Keratinocyte (primary cell): ENCODE measurements around the gene TP73. TPM values are rescaled to one million over a fixed set of nuclear protein-coding genes. Genes with fewer than 3 reads are reported as not detected.

Source experiments
- DNase-seq: peaks from one replicate; pipeline ENCODE4 v3.0.0-alpha.2; 2011; ENCODE audit warnings: low read depth, missing footprints, low spot score
- FAIRE-seq: peaks from 2 replicates; lab custom pipeline; 2011; peaks lifted over from hg19 to GRCh38; lab: Jason Lieb, UNC
- H2AFZ ChIP-seq: 2 replicates; pipeline ENCODE4 v1.6.0; 2012; ENCODE audit warnings: low read length, control low read depth, inconsistent platforms; ENCODE audit not compliant: control insufficient read depth
- H3K27ac ChIP-seq: 2 replicates; pipeline ENCODE4 v1.5.1; 2011; ENCODE audit warnings: low read length; ENCODE audit not compliant: control insufficient read depth, insufficient read depth
- H3K27me3 ChIP-seq: 3 replicates; pipeline ENCODE4 v1.6.0; 2011; ENCODE audit warnings: low read length; ENCODE audit not compliant: control insufficient read depth, insufficient read depth; ENCODE audit errors: extremely low read depth
- H3K36me3 ChIP-seq, 2 experiments: 2 replicates in 1 of 2; 3 replicates in 1 of 2; pipeline ENCODE4 v1.5.1; 2011; ENCODE audit warnings: low read length in 2 of 2, mild to moderate bottlenecking in 1 of 2; ENCODE audit not compliant: control insufficient read depth in 2 of 2, insufficient read depth in 2 of 2; ENCODE audit errors: extremely low read depth in 1 of 2
- H3K4me1 ChIP-seq: 3 replicates; pipeline ENCODE4 v1.5.1; 2011; ENCODE audit warnings: low read length; ENCODE audit not compliant: control insufficient read depth, insufficient read depth; ENCODE audit errors: extremely low read depth
- H3K4me2 ChIP-seq: 3 replicates; pipeline ENCODE4 v1.6.0; 2011; ENCODE audit warnings: low read depth, low read length; ENCODE audit not compliant: control insufficient read depth, insufficient read depth; ENCODE audit errors: extremely low read depth
- H3K4me3 ChIP-seq, 3 experiments: fragments of 200-600 bp in 1 of 3; sonication (generic) in 1 of 3; 2 replicates in 2 of 3; 3 replicates in 1 of 3; pipeline ENCODE4 v1.5.1; 2011 to 2016; ENCODE audit warnings: low read length in 3 of 3, mild to moderate bottlenecking in 3 of 3, control low read depth in 2 of 3, inconsistent platforms in 1 of 3, low read depth in 1 of 3, mixed read lengths in 1 of 3, mixed run types in 1 of 3, moderate library complexity in 1 of 3; ENCODE audit not compliant: control insufficient read depth in 2 of 3, insufficient read depth in 2 of 3; ENCODE audit errors: extremely low read depth in 1 of 3
- H3K79me2 ChIP-seq: 2 replicates; pipeline ENCODE4 v1.6.0; 2012; ENCODE audit warnings: low read length; ENCODE audit not compliant: control insufficient read depth, insufficient read depth
- H3K9ac ChIP-seq: 3 replicates; pipeline ENCODE4 v1.6.0; 2011; ENCODE audit warnings: low read length; ENCODE audit not compliant: control insufficient read depth, insufficient read depth; ENCODE audit errors: extremely low read depth
- H3K9me1 ChIP-seq: 3 replicates; pipeline ENCODE4 v1.6.0; 2011; ENCODE audit warnings: low read length; ENCODE audit not compliant: control insufficient read depth, insufficient read depth; ENCODE audit errors: extremely low read depth
- H3K9me3 ChIP-seq: 2 replicates; pipeline ENCODE4 v1.5.1; 2012; ENCODE audit warnings: low read depth, low read length; ENCODE audit not compliant: control insufficient read depth
- H4K20me1 ChIP-seq: 3 replicates; pipeline ENCODE4 v1.6.0; 2011; ENCODE audit warnings: low read length; ENCODE audit not compliant: control insufficient read depth, insufficient read depth; ENCODE audit errors: extremely low read depth
- EZH2 ChIP-seq: IDR thresholded peaks from one replicate; pipeline ENCODE4 v1.6.1; 2012; ENCODE audit warnings: inconsistent platforms, mild to moderate bottlenecking, low read length, moderate library complexity
- dilution Hi-C: fragments of 300-500 bp; cut with MboI; formaldehyde crosslinking; loops from one replicate; pipeline ENCODE4 v1.7.0; 2020; ENCODE audit warnings: low sequenced_read_pairs; ENCODE audit not compliant: extremely low pct_ligation_motif_present
- polyA plus RNA-seq, 5 experiments: library from polyadenylated mRNA; depleted of rRNA in 3 of 5; stranded (reverse) in 3 of 5; stranded (forward) in 1 of 5; unstranded in 1 of 5; fragments of >200 nt; gene quantifications; 1 replicate in 1 of 5; 2 replicates in 3 of 5; 3 replicates in 1 of 5; pipeline versions ENCODE4 v1.2.1 to v1.2.3, GENCODE V29; 2011 to 2012; ENCODE audit warnings: missing spikeins in 2 of 5, low read depth in 1 of 5, low replicate concordance in 1 of 5
- TF ChIP-seq, protein P1 (sequence below), 3 experiments: IDR thresholded peaks in 1 of 3; conservative IDR thresholded peaks in 1 of 3; optimal IDR thresholded peaks in 1 of 3; 2 replicates in 2 of 3; 3 replicates in 1 of 3; pipeline versions ENCODE3 to v1.5.1; 2011; ENCODE audit warnings: low read length in 3 of 3, mild to moderate bottlenecking in 3 of 3, moderate library complexity in 2 of 3, control low read depth in 1 of 3, inconsistent platforms in 1 of 3; ENCODE audit not compliant: insufficient read depth in 2 of 3; ENCODE audit errors: extremely low read depth in 1 of 3

The TP73 gene
- polyA plus RNA-seq, 1 donor (not counting 4 experiments of a cell fraction or from before 2014, with no cell fraction given) = 0.14 TPM

DNA sequence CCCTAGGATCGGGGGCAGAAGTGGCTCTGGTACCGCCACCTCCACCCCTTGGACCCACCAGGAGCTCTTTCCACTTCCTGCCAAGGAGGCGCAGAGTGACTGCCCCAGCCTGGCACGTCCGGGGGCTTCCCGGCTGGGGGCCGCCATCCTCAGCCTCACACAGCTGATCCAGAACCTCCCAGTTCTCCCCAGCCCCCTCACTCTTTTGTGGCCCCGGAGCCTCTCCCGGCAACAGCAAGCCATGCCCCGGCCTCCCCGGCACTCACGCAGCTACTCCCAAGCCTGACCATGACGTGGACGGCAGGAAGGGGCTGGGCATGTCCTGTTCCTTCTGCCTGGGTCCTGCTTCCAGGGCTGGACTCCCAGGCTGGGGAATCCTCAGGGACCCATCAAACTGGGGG is 17.1 kb downstream of the TP73 start:
- dilution Hi-C loops = no loop called here
- H3K27ac ChIP-seq = no peak overlapping the region
- peaks cover 15% of the 10 kb centered on the region for H3K4me1 ChIP-seq
- H3K9ac ChIP-seq = no peak overlapping the region
- H3K27me3 ChIP-seq = peaks cover 13% of the 10 kb centered on the region
- H3K4me2 ChIP-seq = no peak overlapping the region
- no peaks in the 10 kb centered on the region for H3K9me1 ChIP-seq
- no peaks in the 10 kb centered on the region for H4K20me1 ChIP-seq
- H3K36me3 ChIP-seq = no peaks in the 10 kb centered on the region
- no peak overlapping the region for H3K4me3 ChIP-seq
- no peaks in the 10 kb centered on the region for H3K9me3 ChIP-seq
- H3K79me2 ChIP-seq = no peaks in the 10 kb centered on the region
- no peak for FAIRE-seq
- TF ChIP-seq, protein P1, sequence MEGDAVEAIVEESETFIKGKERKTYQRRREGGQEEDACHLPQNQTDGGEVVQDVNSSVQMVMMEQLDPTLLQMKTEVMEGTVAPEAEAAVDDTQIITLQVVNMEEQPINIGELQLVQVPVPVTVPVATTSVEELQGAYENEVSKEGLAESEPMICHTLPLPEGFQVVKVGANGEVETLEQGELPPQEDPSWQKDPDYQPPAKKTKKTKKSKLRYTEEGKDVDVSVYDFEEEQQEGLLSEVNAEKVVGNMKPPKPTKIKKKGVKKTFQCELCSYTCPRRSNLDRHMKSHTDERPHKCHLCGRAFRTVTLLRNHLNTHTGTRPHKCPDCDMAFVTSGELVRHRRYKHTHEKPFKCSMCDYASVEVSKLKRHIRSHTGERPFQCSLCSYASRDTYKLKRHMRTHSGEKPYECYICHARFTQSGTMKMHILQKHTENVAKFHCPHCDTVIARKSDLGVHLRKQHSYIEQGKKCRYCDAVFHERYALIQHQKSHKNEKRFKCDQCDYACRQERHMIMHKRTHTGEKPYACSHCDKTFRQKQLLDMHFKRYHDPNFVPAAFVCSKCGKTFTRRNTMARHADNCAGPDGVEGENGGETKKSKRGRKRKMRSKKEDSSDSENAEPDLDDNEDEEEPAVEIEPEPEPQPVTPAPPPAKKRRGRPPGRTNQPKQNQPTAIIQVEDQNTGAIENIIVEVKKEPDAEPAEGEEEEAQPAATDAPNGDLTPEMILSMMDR (optimal IDR thresholded peaks at IDR 0.05 in 1 of 3, IDR thresholded peaks at IDR 0.05 in 1 of 3, conservative IDR thresholded peaks at IDR 0.05 in 1 of 3; ENCODE audit: extremely low read depth in 1 of 3, insufficient read depth in 2 of 3, low read length in 3 of 3) = no peak
- no peak for TF ChIP-seq EZH2
- H2AFZ ChIP-seq = no peak overlapping the region
- no peak for DNase-seq

DNA sequence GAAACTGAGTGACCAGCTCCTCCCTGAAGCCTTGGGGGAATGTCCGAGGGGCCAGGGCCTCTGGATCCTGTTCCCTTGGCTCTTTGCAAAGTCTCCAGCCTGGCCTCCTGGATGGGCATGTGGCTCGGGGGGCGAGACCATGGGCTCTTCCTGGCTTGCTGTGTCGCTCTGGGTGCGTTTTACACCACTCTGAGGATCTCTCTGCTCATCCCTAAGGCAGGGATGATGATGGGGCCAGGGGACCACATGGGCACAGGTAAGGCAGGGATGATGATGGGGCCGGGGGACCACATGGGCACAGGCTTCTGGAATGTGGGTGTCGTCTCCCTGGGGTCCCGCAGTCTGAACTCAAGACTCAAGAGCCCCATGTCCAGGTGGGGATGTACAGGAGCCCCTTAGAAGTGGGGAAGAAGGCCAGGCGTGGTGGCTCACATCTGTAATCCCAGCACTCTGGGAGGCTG is 17.7 kb downstream of the TP73 start:
- no peaks in the 10 kb centered on the region for H4K20me1 ChIP-seq
- TF ChIP-seq, protein P1 (optimal IDR thresholded peaks at IDR 0.05 in 1 of 3, IDR thresholded peaks at IDR 0.05 in 1 of 3, conservative IDR thresholded peaks at IDR 0.05 in 1 of 3; ENCODE audit: extremely low read depth in 1 of 3, insufficient read depth in 2 of 3, low read length in 3 of 3) = no peak
- no peak for TF ChIP-seq EZH2
- dilution Hi-C loops = no loop called here
- H3K9me1 ChIP-seq = no peaks in the 10 kb centered on the region
- no peak for DNase-seq
- no peaks in the 10 kb centered on the region for H3K36me3 ChIP-seq
- peaks cover 13% of the 10 kb centered on the region for H3K27me3 ChIP-seq
- no peak overlapping the region for H3K27ac ChIP-seq
- H2AFZ ChIP-seq = no peak overlapping the region
- H3K4me1 ChIP-seq = peaks cover 10% of the 10 kb centered on the region
- no peak overlapping the region for H3K4me2 ChIP-seq
- no peak overlapping the region for H3K4me3 ChIP-seq
- H3K79me2 ChIP-seq = no peaks in the 10 kb centered on the region
- H3K9ac ChIP-seq = no peak overlapping the region
- no peak for FAIRE-seq
- H3K9me3 ChIP-seq = no peaks in the 10 kb centered on the region
